Fibroblast of lung (primary cell): ENCODE data around the gene TRAPPC5. TPM values are rescaled to one million over a fixed set of nuclear protein-coding genes. Genes with fewer than 3 reads are reported as not detected.

Source experiments
- DNase-seq, 2 donors: peaks; one replicate each; pipeline versions ENCODE4 v3.0.0 to v3.0.0-alpha.2; 2010; ENCODE audit warnings: low read depth in 2 of 2
- H2AFZ ChIP-seq: 2 replicates; pipeline ENCODE4 v1.5.1; 2012; ENCODE audit warnings: low read length, control low read depth, inconsistent platforms
- H3K27ac ChIP-seq: 2 replicates; pipeline ENCODE4 v1.5.1; 2011; ENCODE audit warnings: low read length, control low read depth; ENCODE audit not compliant: insufficient read depth
- H3K27me3 ChIP-seq: 2 replicates; pipeline ENCODE4 v1.5.1; 2011; ENCODE audit warnings: mild to moderate bottlenecking, low read length; ENCODE audit not compliant: control insufficient read depth, insufficient read depth
- H3K36me3 ChIP-seq: 2 replicates; pipeline ENCODE4 v1.5.1; 2011; ENCODE audit warnings: low read length; ENCODE audit not compliant: control insufficient read depth, insufficient read depth
- H3K4me1 ChIP-seq: 2 replicates; pipeline ENCODE4 v1.5.1; 2011; ENCODE audit warnings: low read length; ENCODE audit not compliant: control insufficient read depth, insufficient read depth; ENCODE audit errors: extremely low read depth
- H3K4me2 ChIP-seq: 2 replicates; pipeline ENCODE4 v1.5.1; 2011; ENCODE audit warnings: low read length, control low read depth; ENCODE audit not compliant: insufficient read depth; ENCODE audit errors: extremely low read depth
- H3K4me3 ChIP-seq, 4 experiments: fragments of 200-600 bp in 1 of 4; sonication (generic) in 1 of 4; replicated peaks in 1 of 4; 2 replicates each; pipeline ENCODE4 v1.5.1; 2011 to 2016; ENCODE audit warnings: low read length in 4 of 4, low read depth in 3 of 4, mild to moderate bottlenecking in 3 of 4, control low read depth in 2 of 4, inconsistent platforms in 1 of 4, mixed read lengths in 1 of 4; ENCODE audit not compliant: insufficient read depth in 1 of 4; ENCODE audit errors: control extremely low read depth in 1 of 4
- H3K79me2 ChIP-seq: 2 replicates; pipeline ENCODE4 v1.5.1; 2012; ENCODE audit warnings: mild to moderate bottlenecking, low read length, inconsistent platforms; ENCODE audit not compliant: control insufficient read depth, insufficient read depth
- H3K9ac ChIP-seq: 2 replicates; pipeline ENCODE4 v1.5.1; 2011; ENCODE audit warnings: mild to moderate bottlenecking, low read length, control low read depth; ENCODE audit not compliant: insufficient read depth
- H3K9me3 ChIP-seq: 2 replicates; pipeline ENCODE4 v1.5.1; 2012; ENCODE audit warnings: low read depth, low read length; ENCODE audit not compliant: control insufficient read depth, insufficient read depth
- H4K20me1 ChIP-seq: 2 replicates; pipeline ENCODE4 v1.5.1; 2011; ENCODE audit warnings: low read length; ENCODE audit not compliant: control insufficient read depth, insufficient read depth; ENCODE audit errors: extremely low read depth
- EZH2 ChIP-seq: IDR thresholded peaks from 2 replicates; pipeline ENCODE4 v1.5.1; 2012; ENCODE audit warnings: low read length, control low read depth, mild to moderate bottlenecking; ENCODE audit errors: missing control alignments
- polyA plus RNA-seq, 2 donors: library from polyadenylated mRNA; depleted of rRNA in 1 of 2; stranded (reverse) in 1 of 2; unstranded in 1 of 2; fragments of >200 nt; gene quantifications; 2 replicates each; pipeline ENCODE4 v1.2.1, GENCODE V29; 2011 to 2012; ENCODE audit warnings: missing spikeins in 1 of 2
- total RNA-seq: library from RNA; depleted of rRNA; stranded (reverse); fragments of >200 nt; gene quantifications from 2 replicates; pipeline ENCODE4 v1.2.1, GENCODE V29; 2014
- TF ChIP-seq, protein P1 (sequence below), 2 donors: IDR thresholded peaks in 1 of 2; conservative IDR thresholded peaks in 1 of 2; 1 replicate in 1 of 2; 2 replicates in 1 of 2; pipeline ENCODE4 v1.5.1; 2011 to 2012; ENCODE audit warnings: low read length in 2 of 2, control low read depth in 1 of 2, inconsistent platforms in 1 of 2, low read depth in 1 of 2, mild to moderate bottlenecking in 1 of 2

Gene TRAPPC5
- total and polyA plus RNA-seq, 2 donors (not counting 1 experiment from before 2014, with no cell fraction given): 19.4 to 103 TPM

DNA sequence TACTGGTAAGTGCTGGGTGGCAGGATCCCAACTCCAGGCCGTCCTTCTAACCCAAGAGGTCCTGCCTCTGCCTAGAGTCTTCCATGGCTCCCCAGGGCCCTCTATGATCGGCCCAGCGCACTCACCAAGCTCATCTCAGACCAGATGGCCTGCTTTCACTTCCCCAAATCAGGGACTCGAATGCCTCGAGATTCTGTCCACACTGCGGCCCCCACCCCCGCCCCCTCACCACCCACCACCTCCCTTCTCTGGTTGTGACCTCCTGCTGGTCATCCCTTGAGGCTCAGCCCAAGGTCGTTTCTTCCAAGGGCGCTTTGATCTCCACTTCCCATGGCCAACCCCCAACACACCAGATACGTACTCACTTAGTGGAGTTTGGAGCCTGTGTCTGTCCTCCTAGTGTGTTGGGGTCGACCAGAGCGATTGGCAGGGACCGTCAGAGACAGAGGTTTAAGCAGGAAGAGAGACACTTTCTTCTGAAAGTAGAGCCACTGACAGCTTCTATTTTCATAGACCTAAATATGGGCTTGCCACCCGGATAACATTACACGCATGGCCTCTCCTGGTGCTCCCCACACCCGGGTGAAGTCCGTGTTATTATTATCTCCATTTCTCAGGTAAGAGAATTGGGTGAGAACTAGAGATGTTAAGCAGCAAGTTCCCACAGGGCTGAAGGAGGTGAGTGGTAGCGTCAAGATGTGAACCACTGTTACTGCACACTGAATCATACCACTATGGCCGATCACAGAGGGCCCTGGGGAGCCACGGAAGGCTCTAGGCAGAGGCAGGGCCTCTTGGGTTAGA, 21.2 kb downstream of the TRAPPC5 start, which contains the start of gene FCER2:
FCER2 (minus strand) TSS at position 478 of the 804 bp plus-strand sequence. CDS start 2,371 bp downstream, outside the sequence.
- no peak for DNase-seq
- H3K9ac ChIP-seq: no peak within 1 kb of the TSS
- no peaks in the 10 kb centered on the region for H3K27me3 ChIP-seq
- H3K9me3 ChIP-seq: no peaks in the 10 kb centered on the region
- no peak within 1 kb of the TSS for H2AFZ ChIP-seq
- no peak within 1 kb of the TSS for H3K4me3 ChIP-seq
- H3K4me2 ChIP-seq: no peak within 1 kb of the TSS
- no peaks in the 10 kb centered on the region for H3K4me1 ChIP-seq
- H3K36me3 ChIP-seq: no peaks in the 10 kb centered on the region
- no peaks in the 10 kb centered on the region for H4K20me1 ChIP-seq
- H3K27ac ChIP-seq: no peak within 1 kb of the TSS
- H3K79me2 ChIP-seq: no peaks in the 10 kb centered on the region
- no peak for TF ChIP-seq EZH2
- TF ChIP-seq, protein P1, sequence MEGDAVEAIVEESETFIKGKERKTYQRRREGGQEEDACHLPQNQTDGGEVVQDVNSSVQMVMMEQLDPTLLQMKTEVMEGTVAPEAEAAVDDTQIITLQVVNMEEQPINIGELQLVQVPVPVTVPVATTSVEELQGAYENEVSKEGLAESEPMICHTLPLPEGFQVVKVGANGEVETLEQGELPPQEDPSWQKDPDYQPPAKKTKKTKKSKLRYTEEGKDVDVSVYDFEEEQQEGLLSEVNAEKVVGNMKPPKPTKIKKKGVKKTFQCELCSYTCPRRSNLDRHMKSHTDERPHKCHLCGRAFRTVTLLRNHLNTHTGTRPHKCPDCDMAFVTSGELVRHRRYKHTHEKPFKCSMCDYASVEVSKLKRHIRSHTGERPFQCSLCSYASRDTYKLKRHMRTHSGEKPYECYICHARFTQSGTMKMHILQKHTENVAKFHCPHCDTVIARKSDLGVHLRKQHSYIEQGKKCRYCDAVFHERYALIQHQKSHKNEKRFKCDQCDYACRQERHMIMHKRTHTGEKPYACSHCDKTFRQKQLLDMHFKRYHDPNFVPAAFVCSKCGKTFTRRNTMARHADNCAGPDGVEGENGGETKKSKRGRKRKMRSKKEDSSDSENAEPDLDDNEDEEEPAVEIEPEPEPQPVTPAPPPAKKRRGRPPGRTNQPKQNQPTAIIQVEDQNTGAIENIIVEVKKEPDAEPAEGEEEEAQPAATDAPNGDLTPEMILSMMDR (conservative IDR thresholded peaks at IDR 0.05 in 1 of 2, IDR thresholded peaks at IDR 0.05 in 1 of 2; ENCODE audit: low read depth in 1 of 2, low read length in 2 of 2): no peak

GRCh38 chr19:7703332-7703731, 22.7 kb downstream of the TRAPPC5 start:
- Histone ChIP-seq H3K27ac (no peak overlapping the region), H3K36me3 (no peaks in the 10 kb centered on the region), H3K79me2 (no peaks in the 10 kb centered on the region), H3K9ac (no peak overlapping the region), H4K20me1 (no peaks in the 10 kb centered on the region), H3K27me3 (no peaks in the 10 kb centered on the region), H2AFZ (no peak overlapping the region), H3K4me2 (no peak overlapping the region), H3K9me3 (no peaks in the 10 kb centered on the region), H3K4me3 (no peak overlapping the region), H3K4me1 (no peaks in the 10 kb centered on the region)
- DNase-seq: no peak
- no peak for TF ChIP-seq EZH2
- TF ChIP-seq, protein P1 (conservative IDR thresholded peaks at IDR 0.05 in 1 of 2, IDR thresholded peaks at IDR 0.05 in 1 of 2; ENCODE audit: low read depth in 1 of 2, low read length in 2 of 2): no peak

DNA sequence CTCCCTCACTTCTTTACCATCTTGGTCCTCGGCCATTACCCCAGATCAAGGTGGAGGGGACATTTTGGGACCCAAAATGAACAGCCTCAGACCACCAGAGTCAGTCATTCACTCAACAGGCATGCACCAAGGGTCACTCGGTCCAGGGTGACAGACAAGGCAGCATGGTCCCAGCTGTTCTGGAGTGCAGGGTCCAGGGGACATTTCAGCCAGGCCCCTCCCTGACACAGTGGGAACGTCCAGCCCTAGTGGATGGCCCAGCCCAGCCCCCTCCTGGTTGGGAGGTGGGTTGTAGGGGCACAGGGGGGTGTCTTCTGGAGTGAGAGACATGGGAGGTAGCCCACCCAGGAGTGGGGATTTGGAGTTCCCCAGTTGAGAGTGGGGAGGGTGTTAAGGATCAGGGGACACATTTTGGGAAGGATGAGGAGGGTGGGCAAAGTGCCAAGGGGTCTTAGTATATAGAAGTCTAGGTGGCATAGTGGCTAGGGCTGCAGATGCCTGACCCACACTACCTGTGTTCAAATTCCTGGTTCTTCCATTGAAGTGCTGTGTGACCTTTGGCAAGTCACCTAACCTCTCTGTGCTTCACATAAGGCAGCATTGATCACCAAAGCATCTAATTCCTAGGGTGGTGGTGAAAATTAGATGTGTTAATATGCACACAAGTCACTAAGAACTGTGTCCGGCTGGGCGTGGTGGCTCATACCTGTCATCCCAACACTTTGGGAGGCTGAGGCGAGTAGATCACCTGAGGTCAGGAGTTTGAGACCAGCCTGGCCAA, 23.8 kb downstream of the TRAPPC5 start:
- Histone ChIP-seq H3K4me3 (no peak overlapping the region), H4K20me1 (no peaks in the 10 kb centered on the region), H3K9ac (no peak overlapping the region), H3K4me2 (no peak overlapping the region), H3K79me2 (no peaks in the 10 kb centered on the region), H3K9me3 (no peaks in the 10 kb centered on the region), H2AFZ (no peak overlapping the region), H3K27me3 (no peaks in the 10 kb centered on the region), H3K27ac (no peak overlapping the region), H3K4me1 (no peaks in the 10 kb centered on the region), H3K36me3 (no peaks in the 10 kb centered on the region)
- TF ChIP-seq EZH2: no peak
- TF ChIP-seq, protein P1 (conservative IDR thresholded peaks at IDR 0.05 in 1 of 2, IDR thresholded peaks at IDR 0.05 in 1 of 2; ENCODE audit: low read depth in 1 of 2, low read length in 2 of 2): no peak
- no peak for DNase-seq
